ENCODE measurements around the gene SMAD6.
"Not testable (repeated sequence)": the region's sequence is repeated elsewhere in the genome, so short reads cannot be mapped to it uniquely, and the experiment has no call there.

The SMAD6 gene

DNA sequence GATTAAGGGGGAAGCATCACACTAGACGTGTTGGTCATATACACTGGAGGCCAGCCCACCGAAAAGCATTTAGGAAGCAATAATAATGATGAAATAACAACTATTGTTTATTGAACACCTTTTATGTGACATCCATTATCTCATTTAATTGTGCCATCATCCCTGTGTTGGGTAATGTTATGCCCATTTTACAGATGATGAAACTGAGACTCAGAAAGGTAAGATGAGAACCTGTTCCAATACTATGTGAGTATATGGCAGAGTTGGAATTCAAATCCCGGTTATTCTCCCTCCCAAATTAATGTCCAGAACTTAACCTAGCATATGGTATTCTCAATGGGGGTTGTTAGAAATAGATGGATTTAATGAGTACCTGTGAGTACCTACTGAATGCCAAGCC lies 99.2 kb downstream of the SMAD6 start:
- no peak for DNase-seq

DNA sequence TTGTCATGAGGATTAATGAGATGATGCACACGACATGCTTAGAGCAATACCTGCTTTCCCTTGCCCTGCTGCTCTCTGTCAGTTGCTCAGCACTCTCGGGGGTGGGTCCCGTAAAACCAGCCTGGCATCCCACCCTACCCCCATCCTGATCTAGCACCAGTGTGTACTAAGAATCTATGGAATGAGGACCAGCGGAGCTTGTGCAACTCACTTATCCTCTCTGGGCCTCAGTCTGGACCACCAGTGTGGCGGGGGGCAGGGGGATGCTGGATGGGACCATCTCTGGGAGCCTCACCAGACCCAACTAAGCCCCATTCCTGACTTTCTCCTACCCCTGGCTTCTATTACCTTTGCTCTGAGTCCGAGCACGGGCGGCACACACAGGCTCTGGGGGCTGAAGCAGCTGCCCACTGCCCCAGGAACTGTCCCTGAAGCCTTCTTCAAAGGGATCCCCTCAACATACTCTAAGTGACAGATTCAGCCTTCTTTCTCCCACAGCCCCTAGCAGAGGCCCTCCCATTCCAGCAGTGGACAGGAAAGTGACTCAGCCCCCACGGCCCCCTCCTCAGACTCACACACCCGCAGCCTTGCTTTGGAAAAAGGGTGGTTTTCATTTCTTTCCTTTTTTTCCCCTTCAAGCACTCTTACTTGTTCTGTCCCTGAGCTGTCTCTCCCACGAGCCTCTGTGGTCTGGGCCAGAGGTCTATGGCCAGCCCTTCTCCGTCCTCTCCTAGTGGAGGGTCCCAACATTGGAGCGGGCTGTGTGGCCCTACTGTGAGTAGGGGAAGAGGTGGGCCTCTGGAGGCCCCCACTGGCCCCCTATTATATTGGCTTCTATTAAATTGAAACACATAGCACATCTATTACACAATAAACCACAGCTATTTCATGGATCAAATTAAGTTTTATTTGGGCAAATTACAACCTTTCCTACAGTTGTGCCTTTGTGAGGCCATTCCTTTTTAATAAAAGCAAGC lies 100.3 kb downstream of the SMAD6 start:
- DNase-seq: no peak

DNA sequence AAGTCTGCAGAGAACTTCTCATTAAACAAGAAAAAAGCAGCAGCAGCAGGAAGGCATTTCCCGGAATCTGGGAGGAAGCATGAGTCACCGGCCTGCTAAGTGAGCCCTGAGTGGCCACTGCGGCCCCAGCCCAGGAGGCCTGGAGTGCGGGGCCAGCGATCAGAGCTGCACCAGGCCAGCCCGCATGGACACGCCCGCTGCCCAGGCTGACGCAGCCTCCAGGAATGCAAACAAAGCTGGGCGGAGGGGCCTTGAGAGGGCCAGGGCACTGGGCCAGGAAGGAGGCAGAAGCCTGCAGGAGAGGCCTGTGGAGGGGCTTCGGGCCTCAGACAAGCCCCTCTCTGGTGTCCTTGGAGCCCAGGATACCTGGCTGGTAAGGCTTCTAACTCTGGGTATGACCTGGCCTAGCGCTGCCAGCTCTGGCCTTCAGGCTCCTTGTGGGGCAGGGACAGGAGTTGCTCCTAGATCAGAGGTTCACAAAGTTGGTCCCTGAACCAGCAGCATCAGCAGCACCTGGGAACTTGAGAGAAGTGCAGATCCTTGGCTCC lies 101.2 kb downstream of the SMAD6 start:
- DNase-seq: peak; percentile 17 to 40

DNA sequence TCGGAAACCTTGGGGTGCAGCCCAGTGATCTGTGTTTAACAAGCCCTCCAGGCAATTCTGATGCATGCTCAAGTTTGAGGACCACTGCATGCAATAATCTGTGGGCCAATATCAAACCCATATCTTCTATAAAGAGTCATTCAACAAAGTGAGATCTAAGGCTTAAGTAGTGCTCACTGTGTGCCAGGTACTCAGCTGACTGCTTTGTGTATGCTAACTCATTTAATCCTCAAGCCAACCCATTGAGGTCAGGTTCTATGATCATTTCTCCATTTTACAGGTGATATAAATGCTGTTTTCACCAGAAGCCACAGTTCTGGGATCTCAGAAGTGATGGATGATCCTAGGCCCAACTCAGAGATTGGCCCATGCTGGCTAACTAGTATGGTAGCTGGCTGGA lies 101.7 kb downstream of the SMAD6 start:
- no peak for DNase-seq

DNA sequence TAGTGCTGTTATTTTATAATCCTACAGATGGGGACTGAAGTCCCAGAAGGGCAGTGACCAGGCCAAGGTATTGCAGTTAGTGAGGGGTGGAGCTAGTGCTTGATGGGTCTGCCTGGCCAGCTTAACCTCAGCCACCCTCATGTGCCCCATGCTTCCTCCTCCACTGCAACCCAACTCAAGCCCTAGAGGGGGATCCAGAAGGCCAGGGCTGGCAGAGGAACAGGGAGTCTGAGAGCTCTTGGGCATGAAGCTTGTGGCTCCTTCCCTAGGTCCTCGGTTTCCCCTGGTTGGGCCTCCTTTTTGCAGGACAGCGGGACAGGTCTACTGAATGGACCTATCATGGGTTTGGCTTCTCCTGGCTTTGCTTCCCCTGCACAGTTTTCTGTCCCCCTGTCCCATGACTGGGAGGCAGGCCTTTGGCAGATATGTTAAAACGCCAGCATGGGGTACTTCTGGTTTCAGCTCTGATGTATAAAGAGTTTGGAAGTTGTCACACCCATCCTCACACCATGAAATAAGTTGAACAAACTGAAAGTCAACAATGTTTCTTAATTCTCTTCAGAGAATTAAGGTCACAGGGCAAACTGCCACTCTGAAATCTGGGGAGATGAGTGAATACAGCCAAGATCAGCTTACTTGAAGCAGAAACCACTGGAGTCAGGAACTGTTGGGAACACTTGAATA lies 103.3 kb downstream of the SMAD6 start:
- no peak for DNase-seq

DNA sequence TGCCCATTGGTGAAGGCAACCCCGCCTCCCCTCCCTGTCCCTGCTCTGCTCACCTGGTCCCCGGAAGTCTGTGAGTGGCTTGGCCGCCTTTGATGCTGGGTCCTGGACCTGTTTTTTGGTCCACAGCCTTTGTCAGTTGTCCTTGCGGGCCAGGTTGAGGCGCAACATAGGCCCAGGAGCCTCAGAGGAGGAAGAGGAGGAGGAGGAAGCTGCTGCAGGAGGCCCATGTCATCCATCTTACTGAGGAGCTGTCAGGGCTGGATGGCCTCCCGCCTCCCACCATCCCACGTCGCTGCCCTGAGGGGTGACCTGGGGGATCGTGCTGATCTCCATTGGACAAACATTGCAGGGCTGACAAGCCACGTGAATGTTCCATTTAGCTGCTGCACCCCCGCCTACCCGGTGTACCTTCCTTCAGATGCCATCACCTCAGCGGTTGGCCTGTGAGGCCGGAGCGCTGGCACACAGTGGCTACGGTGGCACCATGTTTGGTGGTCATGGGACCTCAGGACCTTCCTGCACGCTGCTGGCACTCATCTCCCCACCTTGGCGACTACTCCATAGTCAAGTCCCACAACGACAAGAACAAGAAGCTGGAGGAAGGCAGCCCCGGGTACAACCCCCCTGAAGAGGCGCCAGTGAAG lies 106.3 kb downstream of the SMAD6 start:
- DNase-seq: no peak

DNA sequence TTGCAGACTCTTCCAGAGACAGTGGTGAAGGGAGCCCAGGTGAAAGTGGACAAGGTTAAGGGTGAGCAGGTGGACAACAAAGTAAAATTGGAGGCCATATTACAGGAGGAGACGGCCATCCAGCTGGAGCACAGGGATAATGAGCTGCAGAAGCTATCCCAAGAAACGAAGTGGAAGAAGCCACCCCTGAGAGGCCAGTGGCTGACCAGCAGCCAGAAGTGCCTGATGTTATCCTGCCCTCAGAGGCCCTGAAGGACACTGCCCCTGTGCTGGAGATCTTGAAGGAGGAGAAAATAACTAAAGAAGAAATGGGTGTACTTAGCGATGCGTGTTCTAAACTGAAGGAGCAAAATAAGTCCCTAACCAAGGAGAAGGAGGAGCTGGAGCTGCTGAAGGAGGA lies 107.6 kb downstream of the SMAD6 start:
- DNase-seq: no peak

DNA sequence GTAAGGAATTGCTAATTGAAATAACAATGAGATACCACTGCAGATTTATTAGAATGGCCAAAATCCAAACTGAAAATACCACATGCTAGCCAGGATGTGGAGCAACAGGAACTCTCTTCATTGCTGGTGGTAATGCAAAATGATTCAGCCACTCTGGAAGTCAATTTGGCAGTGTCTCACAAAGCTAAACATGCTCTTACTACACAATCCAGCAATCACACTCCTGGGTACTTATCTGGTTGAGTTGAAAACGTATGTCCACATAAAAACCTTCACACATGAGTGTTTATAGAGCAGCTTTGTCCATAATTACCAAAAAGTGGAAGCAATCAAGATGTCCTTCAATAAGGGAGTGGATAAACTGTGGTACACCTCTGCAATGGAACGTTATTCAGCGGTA lies 113.3 kb downstream of the SMAD6 start:
- peak; percentile 67 to 82 for DNase-seq

DNA sequence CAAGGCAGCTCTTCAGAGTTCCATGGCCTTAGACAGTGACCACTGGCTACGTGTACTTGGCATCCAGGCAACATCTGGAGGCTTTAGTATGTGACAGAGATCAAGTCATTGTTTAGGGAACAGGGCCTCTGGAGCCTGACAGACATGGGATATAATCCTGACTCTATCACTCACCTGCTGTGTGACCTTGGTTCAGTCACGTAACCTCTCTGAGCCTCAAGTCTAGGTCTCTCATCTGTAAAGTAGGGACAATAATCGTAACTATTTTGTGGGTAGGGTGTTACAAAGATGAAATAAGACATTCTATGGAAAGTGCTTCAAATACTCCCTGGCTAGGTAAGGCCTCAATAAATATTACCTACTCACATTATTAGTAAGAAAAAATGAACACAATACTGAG lies 114.2 kb downstream of the SMAD6 start:
- no peak for DNase-seq

DNA sequence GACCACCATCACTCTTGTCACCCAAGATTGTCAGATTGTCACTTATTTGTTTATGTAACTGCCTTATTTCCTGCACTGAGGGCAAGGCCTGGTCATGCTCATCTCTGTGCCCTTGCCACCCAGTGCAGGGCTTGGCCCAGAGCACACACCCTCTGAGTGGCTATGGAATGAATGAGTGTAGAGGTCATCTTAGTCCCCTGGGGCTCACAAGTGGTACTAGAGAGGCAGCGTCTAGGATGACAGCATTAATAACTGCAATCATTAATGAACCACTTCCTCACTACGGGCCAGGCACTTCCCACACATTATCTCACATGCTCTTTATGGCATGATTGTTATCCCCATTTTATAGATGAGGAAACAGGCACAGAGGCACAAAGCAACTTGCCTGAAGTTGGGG lies 117.0 kb downstream of the SMAD6 start:
- DNase-seq: no peak

DNA sequence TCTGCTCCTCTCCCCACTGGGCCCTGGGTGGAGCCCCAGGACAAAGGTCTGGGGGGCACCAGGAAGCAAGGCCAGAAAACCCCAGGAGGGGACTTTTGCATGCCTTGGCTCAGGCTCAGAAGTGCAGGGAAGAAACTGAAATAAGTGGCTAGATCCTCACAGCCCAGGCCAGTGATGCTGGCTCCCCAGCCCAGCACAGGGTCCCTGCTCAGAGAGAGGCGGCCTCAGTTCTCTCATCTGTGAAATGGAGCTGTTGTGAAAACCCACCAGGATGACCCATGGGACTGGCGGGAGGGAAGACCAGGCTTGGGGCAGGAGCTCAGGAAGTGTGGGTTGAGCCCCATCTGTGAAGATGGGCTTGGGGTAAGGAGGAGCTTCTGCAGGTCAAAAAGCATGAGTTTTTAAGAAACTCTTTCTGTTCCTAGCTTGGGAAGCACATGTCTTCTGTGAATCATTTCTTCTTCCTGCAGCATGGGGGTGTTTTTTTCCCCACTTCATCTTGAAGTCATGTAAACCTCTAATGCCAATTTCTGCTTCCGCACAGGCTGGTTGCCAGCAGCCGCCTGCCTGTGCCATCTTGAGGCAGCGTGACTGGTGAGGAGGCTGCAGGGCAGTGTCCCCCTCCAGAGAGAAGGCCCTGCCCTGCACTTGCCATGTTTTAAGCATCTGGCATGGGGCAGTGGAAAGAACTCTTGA lies 118.6 kb downstream of the SMAD6 start:
- DNase-seq: no peak

DNA sequence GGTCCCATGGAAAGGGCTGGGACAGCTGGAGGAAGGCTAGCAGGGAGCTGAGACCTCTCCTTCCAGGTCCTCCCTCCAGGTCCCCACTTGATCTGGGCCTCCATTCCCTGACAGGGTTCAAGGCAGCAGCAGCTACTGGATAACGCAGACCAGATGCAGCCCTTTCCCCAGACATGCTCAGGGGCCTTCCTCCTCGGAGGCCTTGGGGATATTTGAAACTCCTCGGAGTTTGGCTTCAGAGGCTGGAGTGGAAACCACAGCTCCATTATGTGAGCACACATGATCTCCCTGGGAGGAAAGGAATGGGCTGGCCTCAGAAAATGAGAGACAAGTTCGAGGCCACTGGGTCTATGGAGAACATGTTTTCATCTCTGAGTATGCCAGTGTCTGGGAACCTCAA lies 119.3 kb downstream of the SMAD6 start:
- no peak for DNase-seq

DNA sequence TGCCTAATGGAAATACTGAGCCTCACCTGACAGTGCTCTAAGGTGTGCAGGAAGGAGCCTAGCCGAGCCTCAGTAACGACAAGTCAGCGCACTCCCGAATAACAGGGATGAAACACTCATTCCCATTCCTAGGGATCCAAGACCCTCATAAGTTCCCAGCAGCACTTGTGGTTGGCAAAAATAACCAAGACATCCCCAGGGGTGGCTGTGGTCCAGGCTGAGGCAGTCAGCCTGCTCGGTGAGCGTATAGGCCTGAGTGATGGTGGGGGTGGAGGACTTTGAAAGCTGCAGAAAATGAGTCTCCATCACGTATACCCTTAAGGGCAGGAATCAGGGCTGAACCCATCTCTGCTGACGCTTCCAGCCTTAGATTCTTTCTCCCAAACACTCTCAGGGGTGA lies 120.1 kb downstream of the SMAD6 start:
- DNase-seq: no peak

DNA sequence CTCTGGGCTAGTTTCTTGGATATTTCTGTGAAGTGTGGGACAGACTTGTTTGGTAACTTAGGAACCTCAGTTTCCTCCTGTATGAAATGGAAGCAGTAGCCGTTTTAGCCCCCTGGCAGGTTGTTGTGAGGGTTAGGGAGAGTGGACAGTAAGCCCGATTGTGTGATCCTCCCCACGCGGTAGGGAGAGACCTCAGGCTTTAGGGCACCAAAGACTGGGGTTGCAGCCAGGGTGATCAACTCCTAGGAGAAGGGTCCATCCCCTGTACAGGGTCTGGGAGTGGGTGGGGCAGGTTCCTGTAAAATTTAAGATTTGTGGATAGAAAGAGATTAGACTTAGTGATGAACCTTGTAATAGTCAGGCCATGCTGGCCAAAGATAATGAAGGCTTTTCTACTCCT lies 120.5 kb downstream of the SMAD6 start:
- DNase-seq: no peak

DNA sequence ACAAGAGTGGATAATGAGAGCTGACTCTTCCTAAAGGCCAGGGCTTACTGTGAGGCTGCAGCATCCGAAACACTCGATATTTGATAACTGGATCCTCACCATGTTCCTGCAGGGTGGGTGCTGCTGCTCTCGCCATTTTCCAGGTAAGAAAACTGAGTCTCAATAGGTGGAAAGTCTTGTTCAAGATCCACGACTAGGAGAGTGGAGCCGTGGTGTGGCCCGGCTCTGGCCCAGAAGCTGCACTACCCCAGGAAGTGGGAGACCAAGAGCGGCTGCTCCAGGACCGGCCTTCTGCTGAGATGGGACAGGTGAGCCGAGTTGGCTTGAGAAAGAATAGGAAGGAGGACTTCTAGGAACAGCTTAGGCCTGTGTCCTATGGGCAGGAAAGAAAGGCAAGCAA lies 121.6 kb downstream of the SMAD6 start:
- no peak for DNase-seq

DNA sequence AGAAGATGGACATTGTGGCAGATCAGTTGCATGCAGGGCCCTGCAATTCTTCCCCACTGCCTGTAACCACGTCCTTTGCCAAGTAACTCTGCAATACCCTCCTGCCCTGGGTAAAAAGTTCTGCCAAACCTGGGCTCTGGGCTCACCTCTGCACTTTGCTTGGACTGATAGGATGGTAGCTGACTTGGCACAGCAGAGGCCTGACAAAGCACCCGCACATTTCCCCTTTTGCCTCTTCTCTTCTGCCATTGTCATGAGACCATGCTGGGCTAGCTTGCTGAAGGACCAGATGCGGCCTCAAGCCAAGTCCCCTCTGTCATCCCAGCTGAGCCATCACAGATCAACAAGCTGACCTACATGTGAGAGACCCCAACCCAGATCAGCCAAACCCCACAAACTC lies 122.4 kb downstream of the SMAD6 start:
- DNase-seq: no peak

DNA sequence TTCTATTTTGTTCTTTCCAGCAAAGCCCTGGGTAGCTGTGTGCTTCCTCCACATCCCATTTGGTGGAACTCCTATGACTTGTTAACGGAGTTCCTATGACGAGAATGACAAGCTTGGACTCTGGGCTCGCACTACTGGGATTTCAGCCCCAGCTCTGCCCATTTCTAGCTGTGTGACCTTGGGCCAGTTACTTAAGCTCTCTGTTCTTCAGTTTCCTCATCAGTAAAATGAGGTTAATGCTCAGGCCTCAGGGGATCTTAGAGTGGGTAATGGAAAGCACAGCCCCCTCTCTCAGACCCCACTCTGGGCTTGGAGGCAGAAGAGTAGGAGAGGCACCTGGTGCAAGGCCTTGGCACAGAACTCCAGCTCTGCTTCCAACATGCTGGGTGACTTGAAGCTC lies 123.1 kb downstream of the SMAD6 start:
- no peak for DNase-seq

DNA sequence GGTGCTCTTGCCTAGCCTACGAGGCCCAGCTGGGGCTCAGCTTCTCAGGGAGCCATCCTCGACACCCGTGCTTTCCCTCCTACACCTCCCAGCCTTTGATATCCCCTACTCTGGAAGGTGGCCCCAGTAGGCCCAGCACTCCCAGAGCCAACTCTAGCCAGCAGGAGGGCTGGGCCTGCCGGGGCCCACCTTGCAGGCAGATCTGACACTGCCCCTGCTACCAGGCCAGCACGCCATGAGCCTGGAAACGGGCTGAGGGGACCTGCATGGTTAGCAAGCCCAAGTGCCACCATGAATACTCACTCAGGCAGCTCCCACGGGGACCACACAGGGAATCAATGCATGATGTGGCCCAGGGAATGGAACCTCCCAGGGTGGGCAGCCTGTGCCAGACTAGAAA lies 123.7 kb downstream of the SMAD6 start:
- DNase-seq: no peak

DNA sequence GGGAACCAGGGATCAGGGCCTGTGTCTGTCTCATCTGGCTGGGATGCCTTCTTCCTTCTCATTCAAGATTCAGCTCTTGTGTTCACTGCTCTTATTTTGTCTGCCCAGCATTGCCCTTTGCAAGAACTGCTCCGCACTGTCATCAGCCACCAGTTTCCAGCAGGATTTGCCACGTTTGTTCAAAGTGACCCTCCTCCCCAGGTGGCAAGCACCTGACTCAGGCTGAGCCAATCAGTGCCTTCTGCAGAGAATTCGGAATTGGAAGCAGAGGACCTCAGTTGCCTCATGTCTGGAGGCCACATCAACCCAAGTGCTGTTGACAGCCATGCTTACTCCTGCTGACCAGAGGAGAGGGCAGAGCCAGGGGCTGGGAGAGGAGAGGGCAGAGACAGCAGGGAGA lies 124.5 kb downstream of the SMAD6 start:
- no peak for DNase-seq

DNA sequence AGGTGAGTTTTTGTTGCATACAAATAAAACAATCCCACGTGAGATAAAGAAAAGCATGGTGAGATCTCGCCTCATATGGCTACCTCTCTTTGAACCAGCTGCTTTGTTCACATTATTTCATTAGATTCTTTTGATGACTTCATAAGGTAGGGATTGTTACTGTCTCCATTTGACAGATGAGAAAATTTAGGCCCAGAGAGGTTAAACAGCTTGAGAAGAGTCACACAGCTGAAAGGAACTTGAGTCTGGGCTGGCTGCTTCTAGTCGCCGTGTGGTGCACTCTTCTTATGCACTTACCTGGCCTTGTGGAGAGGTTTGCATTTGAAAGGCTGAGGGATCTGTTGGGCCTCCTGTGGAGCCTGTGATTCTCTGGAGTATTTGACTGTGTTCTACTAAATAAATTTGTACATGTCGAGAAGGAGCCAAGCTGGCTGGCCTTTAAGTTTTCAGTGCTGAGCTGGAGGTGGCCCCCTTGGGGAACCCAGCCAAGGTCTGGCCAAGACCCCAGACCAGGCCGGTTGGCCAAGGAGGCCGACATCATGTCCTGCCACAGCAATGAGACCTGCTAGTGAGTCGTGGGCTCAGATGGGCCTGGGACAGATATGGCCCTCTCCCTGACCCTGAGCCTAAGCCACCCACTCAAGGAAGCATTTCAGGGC lies 125.1 kb downstream of the SMAD6 start:
- DNase-seq: no peak

DNA sequence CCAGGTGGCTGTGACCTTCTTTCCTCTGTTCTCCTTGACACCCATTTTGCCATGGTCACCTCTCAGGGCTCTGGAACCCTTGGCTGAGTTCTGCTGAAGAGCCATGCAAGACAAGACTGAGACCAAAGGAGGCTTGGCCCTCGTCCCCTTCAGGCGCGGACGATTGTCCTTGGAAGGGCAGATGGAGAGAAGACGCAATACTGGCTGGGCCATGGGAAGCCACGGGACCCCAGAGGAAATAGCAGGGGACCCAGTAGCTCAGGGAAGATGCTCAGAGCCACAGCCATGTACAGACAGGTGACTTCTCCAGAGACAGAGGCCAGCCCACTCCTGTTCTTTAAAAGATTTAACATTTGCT lies 125.6 kb downstream of the SMAD6 start:
- DNase-seq: no peak

DNA sequence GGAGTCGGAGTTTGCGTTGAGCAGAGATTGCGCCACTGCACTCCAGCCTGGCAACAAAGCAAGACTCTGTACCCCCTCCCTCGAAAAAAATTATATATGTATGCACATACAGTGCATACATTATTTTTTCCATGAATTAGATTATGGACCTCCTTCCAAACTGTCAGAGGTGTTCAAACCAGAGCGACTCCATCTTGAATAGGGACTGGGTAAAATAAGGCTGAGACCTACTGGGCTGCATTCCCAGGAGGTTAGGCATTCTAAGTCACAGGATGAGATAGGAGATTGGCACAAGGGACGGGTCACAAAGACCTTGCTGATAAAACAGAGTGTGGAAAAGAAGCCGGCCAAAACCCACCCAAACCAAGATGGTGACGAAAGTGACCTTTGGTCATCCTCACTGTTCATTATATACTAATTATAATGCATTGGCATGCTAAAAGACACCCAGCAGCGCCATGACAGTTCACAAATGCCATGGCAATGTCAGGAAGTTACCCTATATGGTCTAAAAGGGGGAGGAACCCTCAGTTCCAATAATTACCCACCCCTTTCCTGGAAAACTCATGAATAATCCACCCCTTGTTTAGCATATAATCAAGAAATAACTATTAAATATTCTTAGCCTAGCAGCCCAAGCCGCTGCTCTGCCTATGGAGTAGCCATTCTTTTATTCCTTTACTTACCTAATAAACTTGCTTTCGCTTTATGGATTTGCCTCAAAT lies 126.9 kb downstream of the SMAD6 start:
- DNase-seq: not testable (repeated sequence)

All from AML-193 (cell line).